Osteoblast (primary cell): ENCODE measurements around the gene ASIC4. TPM values are rescaled to one million over a fixed set of nuclear protein-coding genes. Genes with fewer than 3 reads are reported as not detected.

Experiments used
- DNase-seq: peaks from one replicate; pipeline ENCODE4 v3.0.0; 2011; ENCODE audit warnings: low spot score, mixed read lengths; ENCODE audit not compliant: insufficient read length; ENCODE audit errors: missing footprints
- H2AFZ ChIP-seq: 2 replicates; pipeline ENCODE4 v1.6.0; 2011; ENCODE audit warnings: mild to moderate bottlenecking, low read length
- H3K27ac ChIP-seq: 2 replicates; pipeline ENCODE4 v1.5.1; 2011; ENCODE audit warnings: mild to moderate bottlenecking, low read depth, low read length, moderate library complexity
- H3K27me3 ChIP-seq: 2 replicates; pipeline ENCODE4 v1.6.0; 2012; ENCODE audit warnings: mild to moderate bottlenecking, control low read depth, inconsistent platforms, low read length, moderate library complexity; ENCODE audit not compliant: insufficient read depth
- H3K36me3 ChIP-seq: 2 replicates; pipeline ENCODE4 v1.5.1; 2011; ENCODE audit warnings: mild to moderate bottlenecking, low read length, control low read depth, moderate library complexity; ENCODE audit not compliant: insufficient read depth
- H3K4me1 ChIP-seq: 2 replicates; pipeline ENCODE4 v1.5.1; 2011; ENCODE audit warnings: mild to moderate bottlenecking, low read length, control low read depth, moderate library complexity; ENCODE audit not compliant: insufficient read depth
- H3K4me2 ChIP-seq: 2 replicates; pipeline ENCODE4 v1.6.0; 2011; ENCODE audit warnings: mild to moderate bottlenecking, low read length; ENCODE audit not compliant: insufficient read depth
- H3K4me3 ChIP-seq: fragments of 200-600 bp; sonication (generic); 3 replicates; pipeline ENCODE4 v1.5.1; 2012; ENCODE audit warnings: mild to moderate bottlenecking, low read length, inconsistent platforms; ENCODE audit not compliant: insufficient read depth
- H3K79me2 ChIP-seq: 2 replicates; pipeline ENCODE4 v1.6.0; 2012; ENCODE audit warnings: mild to moderate bottlenecking, low read length, control low read depth, inconsistent platforms; ENCODE audit not compliant: insufficient read depth
- H3K9me3 ChIP-seq: 2 replicates; pipeline ENCODE4 v1.5.1; 2011; ENCODE audit warnings: low read depth, low read length, control low read depth
- H4K20me1 ChIP-seq: 2 replicates; pipeline ENCODE4 v1.6.0; 2012; ENCODE audit warnings: mild to moderate bottlenecking, low read length, control low read depth; ENCODE audit not compliant: insufficient read depth
- CTCF ChIP-seq: IDR thresholded peaks from 2 replicates; pipeline ENCODE4 v1.5.1; 2011; ENCODE audit warnings: mild to moderate bottlenecking, low read depth, low read length, moderate library complexity; ENCODE audit errors: extremely low read depth
- total RNA-seq: library from RNA; depleted of rRNA; stranded (reverse); fragments of >200 nt; gene quantifications from 2 replicates; pipeline ENCODE4 v1.2.3, GENCODE V29; 2012

The ASIC4 gene
- total RNA-seq, 1 donor: not detected

GRCh38 chr2:219538504-219538951, 24.2 kb downstream of the ASIC4 start:
- Histone ChIP-seq H3K4me2 (no peak overlapping the region), H3K9me3 (no peaks in the 10 kb centered on the region), H3K27me3 (no peaks in the 10 kb centered on the region), H3K4me1 (peaks cover 11% of the 10 kb centered on the region), H3K27ac (no peak overlapping the region), H3K4me3 (no peak overlapping the region), H3K79me2 (peaks cover 23% of the 10 kb centered on the region), H3K36me3 (peaks cover 25% of the 10 kb centered on the region), H2AFZ (no peak overlapping the region), H4K20me1 (peaks cover 34% of the 10 kb centered on the region)
- TF ChIP-seq CTCF: no peak
- no peak for DNase-seq

DNA sequence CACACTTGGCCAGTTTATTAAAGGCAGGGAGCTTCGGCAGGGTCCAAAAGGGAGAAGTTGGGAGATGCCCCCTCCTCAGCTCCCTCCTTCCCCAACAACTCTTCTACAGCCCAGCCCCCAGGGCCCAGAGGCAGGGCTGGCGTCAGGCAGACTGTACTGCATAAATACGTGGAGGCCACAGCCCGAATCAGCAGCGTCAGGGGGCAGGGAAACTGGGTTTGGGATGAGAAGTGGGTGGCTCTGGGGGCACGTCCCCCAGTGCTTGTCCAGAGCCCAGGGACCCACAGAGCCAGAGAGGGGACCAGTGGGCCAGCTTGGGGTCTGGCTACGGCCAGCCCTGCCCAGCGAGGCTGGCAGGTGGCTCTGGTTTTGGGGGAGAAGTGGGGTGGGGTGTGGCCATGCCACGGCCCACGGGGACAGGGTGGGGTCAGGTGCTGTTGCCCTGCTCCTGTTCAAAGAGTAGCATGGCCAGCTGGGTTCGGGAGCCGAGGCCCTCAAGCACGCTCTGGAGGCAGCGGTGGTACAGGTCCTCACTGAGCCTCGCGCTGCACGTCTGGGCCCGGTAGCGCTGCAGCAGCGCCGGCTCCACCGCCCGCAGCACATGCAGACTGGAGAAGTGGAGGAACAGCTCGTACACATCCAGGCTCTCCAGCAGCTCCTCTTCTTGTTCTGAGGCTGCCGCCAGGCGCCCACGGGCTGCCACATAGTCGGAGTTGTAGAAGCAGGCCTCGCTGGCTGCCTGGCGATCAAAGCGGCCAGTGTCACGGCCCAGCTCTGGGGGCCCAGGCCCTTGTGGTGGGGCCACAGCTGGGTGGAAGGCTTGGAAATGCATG, 24.9 kb downstream of the ASIC4 start:
- no peak overlapping the region for H3K4me3 ChIP-seq
- no peak overlapping the region for H2AFZ ChIP-seq
- H3K4me1 ChIP-seq: peaks cover 11% of the 10 kb centered on the region
- peaks cover 25% of the 10 kb centered on the region for H3K36me3 ChIP-seq
- no peaks in the 10 kb centered on the region for H3K27me3 ChIP-seq
- no peak overlapping the region for H3K27ac ChIP-seq
- no peaks in the 10 kb centered on the region for H3K9me3 ChIP-seq
- peaks cover 23% of the 10 kb centered on the region for H3K79me2 ChIP-seq
- no peak for DNase-seq
- H3K4me2 ChIP-seq: no peak overlapping the region
- no peak for TF ChIP-seq CTCF
- H4K20me1 ChIP-seq: peaks cover 35% of the 10 kb centered on the region

- Histone ChIP-seq H3K79me2 (peaks cover 23% of the 10 kb centered on the region), H2AFZ (no peak overlapping the region), H4K20me1 (peaks cover 41% of the 10 kb centered on the region), H3K27me3 (no peaks in the 10 kb centered on the region), H3K4me3 (no peak overlapping the region), H3K9me3 (no peaks in the 10 kb centered on the region), H3K27ac (no peak overlapping the region), H3K4me1 (peaks cover 14% of the 10 kb centered on the region), H3K36me3 (peaks cover 25% of the 10 kb centered on the region), H3K4me2 (no peak overlapping the region)
- TF ChIP-seq CTCF: no peak
- DNase-seq: no peak
Measured at GRCh38 chr2:219539926-219540678, 25.8 kb downstream of the ASIC4 start.
